Endodermal cell (in vitro differentiated cells): Measurements from ENCODE around the gene TRIM13. TPM values are rescaled to one million over a fixed set of nuclear protein-coding genes. Genes with fewer than 3 reads are reported as not detected.
"Not testable (repeated sequence)": the region's sequence is repeated elsewhere in the genome, so short reads cannot be mapped to it uniquely, and the experiment has no call there.

Experiments
- DNase-seq: peaks from one replicate; pipeline ENCODE4 v3.0.0-alpha.2; 2017
- H3K27ac ChIP-seq: 2 replicates; pipeline ENCODE4 v1.5.1; 2013; ENCODE audit warnings: mild to moderate bottlenecking, low read depth, low read length, moderate library complexity
- H3K27me3 ChIP-seq: 2 replicates; pipeline ENCODE4 v1.6.1; 2013; ENCODE audit warnings: mild to moderate bottlenecking, low read length, moderate library complexity; ENCODE audit not compliant: insufficient read depth, control insufficient read depth, poor library complexity, severe bottlenecking
- H3K36me3 ChIP-seq: 2 replicates; pipeline ENCODE4 v1.7.0; 2013; ENCODE audit warnings: mild to moderate bottlenecking, low read length, moderate library complexity; ENCODE audit not compliant: control insufficient read depth, insufficient read depth
- H3K4me1 ChIP-seq: one replicate; pipeline ENCODE4 v1.7.0; 2013; ENCODE audit warnings: low read length; ENCODE audit not compliant: control insufficient read depth, insufficient read depth
- H3K4me3 ChIP-seq: 2 replicates; pipeline ENCODE4 v1.5.1; 2013; ENCODE audit warnings: mild to moderate bottlenecking, low read length, moderate library complexity
- H3K9ac ChIP-seq: 2 replicates; pipeline ENCODE4 v1.6.1; 2013; ENCODE audit warnings: mild to moderate bottlenecking, low read length, moderate library complexity; ENCODE audit not compliant: poor library complexity, severe bottlenecking; ENCODE audit errors: extremely low read depth
- H3K9me3 ChIP-seq: 2 replicates; pipeline ENCODE4 v1.6.1; 2013; ENCODE audit warnings: mild to moderate bottlenecking, low read length, moderate library complexity; ENCODE audit not compliant: control insufficient read depth
- H3K27ac Mint-ChIP-seq: 2 replicates; pipeline ENCODE4 v1.8.0; 2020; ENCODE audit warnings: mixed read lengths
- H3K27me3 Mint-ChIP-seq: 2 replicates; pipeline ENCODE4 v1.8.0; 2021; ENCODE audit warnings: mild to moderate bottlenecking, mixed read lengths; ENCODE audit not compliant: insufficient read depth
- H3K36me3 Mint-ChIP-seq: 2 replicates; pipeline ENCODE4 v1.8.0; 2020; ENCODE audit warnings: low read depth, mixed read lengths
- H3K4me1 Mint-ChIP-seq: 2 replicates; pipeline ENCODE4 v1.8.0; 2020; ENCODE audit warnings: mixed read lengths
- H3K4me3 Mint-ChIP-seq: 2 replicates; pipeline ENCODE4 v1.8.0; 2020; ENCODE audit warnings: mild to moderate bottlenecking, moderate library complexity, mixed read lengths
- H3K9me3 Mint-ChIP-seq: 2 replicates; pipeline ENCODE4 v1.8.0; 2020; ENCODE audit warnings: mild to moderate bottlenecking, mixed read lengths
- WGBS, 2 experiments: methylation state at CpG; one replicate each; pipeline versions ENCODE4 v1.1.5 to v1.1.7; 2013; ENCODE audit warnings: missing lambda C conversion rate in 2 of 2, mixed read lengths in 1 of 2; ENCODE audit not compliant: insufficient coverage in 1 of 2, insufficient read length in 1 of 2; 5-methylcytosine and 5-hydroxymethylcytosine counted together
- total RNA-seq, 2 donors: library from RNA; stranded (reverse); fragmentation: NEBNext Ultra II Directional in 1 of 2; extraction: Animal tissue kit (Norgen Biotek cat#: 25700) in 1 of 2; gene quantifications; 2 replicates in 1 of 2; 3 replicates in 1 of 2; pipeline ENCODE4 v1.2.1, GENCODE V29; 2021
- TF ChIP-seq, protein P1 (sequence below): fragments of 200-600 bp; sonication (generic); conservative IDR thresholded peaks from 2 replicates; pipeline ENCODE4 v1.5.0; 2021; ENCODE audit warnings: antibody characterized with exemption, mild to moderate bottlenecking

TRIM13 gene
- total RNA-seq, 2 donors from 2014 or later = 44.3 TPM

DNA sequence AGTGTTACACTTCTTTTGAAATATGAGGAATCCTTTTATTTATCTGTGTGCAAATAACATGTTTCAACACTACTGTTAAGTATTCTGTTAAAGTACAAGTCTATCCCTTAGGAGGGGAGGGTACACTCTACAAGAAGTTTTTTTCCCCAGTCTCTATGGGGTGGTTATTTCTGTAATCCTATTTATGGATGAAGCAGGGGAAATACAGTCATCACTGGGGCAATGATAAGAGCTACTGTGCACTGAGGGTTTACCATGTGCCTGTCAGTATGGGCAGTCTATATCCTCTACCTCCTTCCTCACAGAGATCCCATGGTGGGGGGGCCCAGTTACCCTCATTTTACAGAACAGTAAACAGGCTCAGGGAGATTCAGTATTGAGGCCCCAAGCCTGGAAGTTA, 16.6 kb upstream of the TRIM13 start:
- Histone ChIP-seq H3K4me1 (no peaks in the 10 kb centered on the region), H3K27me3 (no peaks in the 10 kb centered on the region), H3K9ac (no peak overlapping the region), H3K9me3 (no peaks in the 10 kb centered on the region), H3K36me3 (no peaks in the 10 kb centered on the region), H3K4me3 (no peak overlapping the region), H3K27ac (no peak overlapping the region)
- H3K9me3 Mint-ChIP-seq = no peaks in the 10 kb centered on the region
- TF ChIP-seq, protein P1, sequence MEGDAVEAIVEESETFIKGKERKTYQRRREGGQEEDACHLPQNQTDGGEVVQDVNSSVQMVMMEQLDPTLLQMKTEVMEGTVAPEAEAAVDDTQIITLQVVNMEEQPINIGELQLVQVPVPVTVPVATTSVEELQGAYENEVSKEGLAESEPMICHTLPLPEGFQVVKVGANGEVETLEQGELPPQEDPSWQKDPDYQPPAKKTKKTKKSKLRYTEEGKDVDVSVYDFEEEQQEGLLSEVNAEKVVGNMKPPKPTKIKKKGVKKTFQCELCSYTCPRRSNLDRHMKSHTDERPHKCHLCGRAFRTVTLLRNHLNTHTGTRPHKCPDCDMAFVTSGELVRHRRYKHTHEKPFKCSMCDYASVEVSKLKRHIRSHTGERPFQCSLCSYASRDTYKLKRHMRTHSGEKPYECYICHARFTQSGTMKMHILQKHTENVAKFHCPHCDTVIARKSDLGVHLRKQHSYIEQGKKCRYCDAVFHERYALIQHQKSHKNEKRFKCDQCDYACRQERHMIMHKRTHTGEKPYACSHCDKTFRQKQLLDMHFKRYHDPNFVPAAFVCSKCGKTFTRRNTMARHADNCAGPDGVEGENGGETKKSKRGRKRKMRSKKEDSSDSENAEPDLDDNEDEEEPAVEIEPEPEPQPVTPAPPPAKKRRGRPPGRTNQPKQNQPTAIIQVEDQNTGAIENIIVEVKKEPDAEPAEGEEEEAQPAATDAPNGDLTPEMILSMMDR = no peak
- H3K36me3 Mint-ChIP-seq = no peaks in the 10 kb centered on the region
- H3K4me3 Mint-ChIP-seq = no peak overlapping the region
- no peak overlapping the region for H3K27ac Mint-ChIP-seq
- H3K4me1 Mint-ChIP-seq = no peaks in the 10 kb centered on the region
- H3K27me3 Mint-ChIP-seq = no peaks in the 10 kb centered on the region
- DNase-seq = no peak

DNA sequence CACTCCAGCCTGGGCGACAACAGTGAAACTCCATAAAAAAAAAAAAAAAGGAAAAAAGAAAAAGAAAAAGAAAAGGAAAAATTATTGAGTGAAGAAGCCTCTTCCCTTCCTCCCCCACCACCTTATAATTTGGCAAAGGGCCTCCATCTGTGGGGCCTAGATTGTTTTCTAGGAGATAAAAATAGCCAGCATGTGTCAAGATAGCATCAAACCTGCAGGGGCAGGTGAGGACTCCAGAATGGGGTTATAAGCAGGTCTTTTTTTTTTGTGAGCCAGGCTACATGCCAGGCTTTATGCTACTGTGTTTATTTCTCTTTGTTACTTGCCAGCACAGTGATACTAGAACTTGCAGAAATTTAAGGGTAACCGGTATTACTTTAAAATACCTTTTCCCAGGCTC, 11.7 kb upstream of the TRIM13 start:
- no peak for DNase-seq
- H3K4me1 Mint-ChIP-seq = no peaks in the 10 kb centered on the region
- Histone ChIP-seq H3K9me3 (no peaks in the 10 kb centered on the region), H3K36me3 (no peaks in the 10 kb centered on the region), H3K9ac (no peak overlapping the region), H3K27me3 (no peaks in the 10 kb centered on the region), H3K27ac (no peak overlapping the region), H3K4me1 (no peaks in the 10 kb centered on the region), H3K4me3 (no peak overlapping the region)
- H3K4me3 Mint-ChIP-seq = no peak overlapping the region
- TF ChIP-seq, protein P1 = no peak
- H3K27me3 Mint-ChIP-seq = no peaks in the 10 kb centered on the region
- 78 to 92% methylated on average over 1 of the region's 2 CpGs for WGBS, 2 experiments
- H3K27ac Mint-ChIP-seq = no peak overlapping the region
- no peaks in the 10 kb centered on the region for H3K9me3 Mint-ChIP-seq
- no peaks in the 10 kb centered on the region for H3K36me3 Mint-ChIP-seq

DNA sequence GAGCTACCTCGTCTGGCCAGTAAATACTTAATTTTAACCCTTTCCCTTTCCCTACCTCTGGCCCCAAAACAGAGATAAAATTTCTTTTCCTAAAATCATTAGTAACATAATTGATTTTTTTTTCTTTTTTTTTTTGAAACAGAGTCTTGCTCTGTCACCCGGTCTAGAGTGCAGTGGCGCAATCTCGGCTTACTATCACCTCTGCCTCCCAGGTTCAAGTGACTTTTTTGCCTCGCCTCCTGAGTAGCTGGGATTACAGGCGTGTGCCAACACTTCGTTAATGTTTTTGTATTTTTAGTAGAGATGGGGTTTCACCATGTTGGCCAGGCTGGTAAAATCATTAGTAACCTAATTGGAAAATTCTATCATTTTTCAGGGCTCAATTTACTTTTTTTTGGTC, 10.4 kb upstream of the TRIM13 start:
- Histone ChIP-seq H3K4me1 (no peaks in the 10 kb centered on the region), H3K27ac (no peak overlapping the region), H3K36me3 (no peaks in the 10 kb centered on the region), H3K4me3 (no peak overlapping the region), H3K9ac (no peak overlapping the region), H3K27me3 (no peaks in the 10 kb centered on the region), H3K9me3 (no peaks in the 10 kb centered on the region)
- Mint-ChIP-seq H3K4me3 (no peak overlapping the region), H3K4me1 (no peaks in the 10 kb centered on the region), H3K36me3 (no peaks in the 10 kb centered on the region), H3K9me3 (no peaks in the 10 kb centered on the region), H3K27ac (no peak overlapping the region), H3K27me3 (no peaks in the 10 kb centered on the region)
- TF ChIP-seq, protein P1 = no peak
- no peak for DNase-seq
- 86 to 100% methylated on average over 1 to 7 of the region's 7 CpGs for WGBS, 2 experiments

DNA sequence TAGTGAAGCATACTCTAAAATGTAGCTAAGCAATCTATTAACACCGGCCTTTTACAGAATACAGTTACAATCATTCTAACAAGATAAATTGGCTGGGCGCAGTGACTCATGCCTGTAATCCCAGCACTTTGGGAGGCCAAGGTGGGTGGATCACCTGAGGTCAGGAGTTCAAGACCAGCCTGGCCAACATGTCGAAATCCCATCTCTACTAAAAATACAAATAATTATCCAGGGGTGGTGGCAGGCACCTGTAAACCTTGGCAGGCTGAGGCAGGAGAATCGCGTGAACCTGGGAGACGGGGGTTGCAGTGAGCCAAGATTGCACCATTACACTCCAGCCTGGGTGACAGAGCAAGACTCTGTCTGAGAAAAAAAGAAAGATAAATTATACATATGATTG, 6.2 kb upstream of the TRIM13 start:
- H3K4me3 ChIP-seq, H3K36me3 Mint-ChIP-seq, H3K4me3 Mint-ChIP-seq, H3K27ac Mint-ChIP-seq, H3K36me3 ChIP-seq, H3K27me3 ChIP-seq, H3K4me1 Mint-ChIP-seq, H3K27me3 Mint-ChIP-seq, H3K9ac ChIP-seq, DNase-seq, H3K9me3 Mint-ChIP-seq, H3K9me3 ChIP-seq, H3K27ac ChIP-seq, H3K4me1 ChIP-seq: not testable (repeated sequence)
- 92 to 97% methylated on average over 2 to 6 of the region's 6 CpGs for WGBS, 2 experiments
